HCT116 (cell line): ENCODE measurements around the gene VEPH1. TPM values are rescaled to one million over a fixed set of nuclear protein-coding genes. Genes with fewer than 3 reads are reported as not detected.

ENCODE experiments used
- ATAC-seq: fragments of 200-7000 bp; cut with Tn5 transposase; 2 replicates; pipeline ENCODE4 v1.9.1; 2020; ENCODE audit warnings: mild to moderate bottlenecking, moderate library complexity
- BruUV-seq: library from RNA; stranded (reverse); fragments of 400-500 nt; replicated peaks from 2 replicates; lab custom pipeline; 2021; lab: Mats Ljungman, UMichigan
- CTCF ChIA-PET: fragments of 300-600 bp; sonication (Branson Sonifier 250); formaldehyde crosslinking; loops from one replicate; lab custom pipeline; 2021; ENCODE audit warnings: antibody characterized with exemption; lab: Charles Lee
- POLR2A ChIA-PET: fragments of 300-600, 350-600 bp; sonication (Branson Sonifier 250); formaldehyde crosslinking; loops from one replicate; lab custom pipeline; 2021; ENCODE audit warnings: antibody characterized with exemption; lab: Charles Lee
- RAD21 ChIA-PET, 2 experiments: fragments of 300-600 bp; sonication (Branson Sonifier 250); formaldehyde crosslinking; loops; one replicate each; lab custom pipeline; 2023; ENCODE audit warnings: low total read pairs in 2 of 2; ENCODE audit not compliant: uncharacterized antibody in 2 of 2, unreplicated experiment in 2 of 2, low non-redundant PET in 1 of 2; lab: Charles Lee
- DNase-seq: peaks from one replicate; pipeline ENCODE4 v3.0.0-alpha.2; 2010; ENCODE audit warnings: low read depth, low spot score
- H2AFZ ChIP-seq: fragments of 200-600 bp; shearing (Covaris generic), sonication (generic); 2 replicates; pipeline ENCODE4 v1.6.1; 2017; ENCODE audit warnings: low read depth, mixed run types, mixed read lengths, antibody characterized with exemption, low read length; ENCODE audit not compliant: poor library complexity, severe bottlenecking
- H3K27ac ChIP-seq: 2 replicates; pipeline ENCODE4 v1.5.1; 2012; ENCODE audit warnings: low read depth, low read length
- H3K27me3 ChIP-seq: fragments of 200-600 bp; sonication (generic); 2 replicates; pipeline ENCODE4 v1.6.1; 2016; ENCODE audit warnings: mixed run types, low read length, mixed read lengths; ENCODE audit not compliant: insufficient read depth
- H3K36me3 ChIP-seq, 2 experiments: fragments of 200-500 bp in 1 of 2; fragments of 200-600 bp in 1 of 2; sonication (Bioruptor generic) in 1 of 2; sonication (generic) in 1 of 2; 2 replicates each; pipeline versions ENCODE4 v1.5.1 to v1.6.1; 2014 to 2016; ENCODE audit warnings: low read length in 2 of 2, inconsistent platforms in 1 of 2, mixed read lengths in 1 of 2, mixed run types in 1 of 2; ENCODE audit not compliant: insufficient read depth in 2 of 2, control insufficient read depth in 1 of 2
- H3K4me1 ChIP-seq, 2 experiments: fragments of 200-600 bp in 1 of 2; sonication (generic) in 1 of 2; 2 replicates each; pipeline versions ENCODE4 v1.5.1 to v1.6.1; 2012 to 2017; ENCODE audit warnings: low read length in 2 of 2, inconsistent platforms in 1 of 2, mild to moderate bottlenecking in 1 of 2, mixed read lengths in 1 of 2, mixed run types in 1 of 2, moderate library complexity in 1 of 2; ENCODE audit not compliant: insufficient read depth in 2 of 2, control insufficient read depth in 1 of 2
- H3K4me2 ChIP-seq: fragments of 200-600 bp; sonication (generic); 2 replicates; pipeline ENCODE4 v1.6.1; 2017; ENCODE audit warnings: mixed run types, low read length, mixed read lengths
- H3K4me3 ChIP-seq, 2 experiments: fragments of 200-600 bp in 1 of 2; sonication (generic) in 1 of 2; replicated peaks in 1 of 2; 2 replicates each; pipeline ENCODE4 v1.5.1; 2011 to 2016; ENCODE audit warnings: low read length in 2 of 2, control low read depth in 1 of 2, low read depth in 1 of 2, mild to moderate bottlenecking in 1 of 2, mixed read lengths in 1 of 2, mixed run types in 1 of 2
- H3K79me2 ChIP-seq: fragments of 200-600 bp; sonication (generic); 2 replicates; pipeline ENCODE4 v1.6.1; 2017; ENCODE audit warnings: mild to moderate bottlenecking, mixed run types, low read length, moderate library complexity, mixed read lengths; ENCODE audit not compliant: insufficient read depth
- H3K9ac ChIP-seq: fragments of 200-600 bp; sonication (generic); 2 replicates; pipeline ENCODE4 v1.6.1; 2016; ENCODE audit warnings: low read length, mixed read lengths
- H3K9me2 ChIP-seq: fragments of 200-600 bp; sonication (generic), shearing (Covaris generic); 2 replicates; pipeline ENCODE4 v1.6.1; 2017; ENCODE audit warnings: mixed run types, mild to moderate bottlenecking, moderate library complexity; ENCODE audit not compliant: insufficient read depth
- H3K9me3 ChIP-seq, 2 experiments: fragments of 200-500 bp in 1 of 2; fragments of 200-600 bp in 1 of 2; sonication (Bioruptor generic) in 1 of 2; sonication (generic) in 1 of 2; 2 replicates each; pipeline ENCODE4 v1.6.1; 2014 to 2017; ENCODE audit warnings: low read length in 2 of 2, mixed read lengths in 2 of 2, inconsistent platforms in 1 of 2, low read depth in 1 of 2, mild to moderate bottlenecking in 1 of 2, mixed run types in 1 of 2, moderate library complexity in 1 of 2; ENCODE audit not compliant: control insufficient read depth in 1 of 2, insufficient read depth in 1 of 2
- H4K20me1 ChIP-seq: fragments of 200-600 bp; sonication (generic), shearing (Covaris generic); 2 replicates; pipeline ENCODE4 v1.6.1; 2017; ENCODE audit warnings: mixed run types, mild to moderate bottlenecking, moderate library complexity; ENCODE audit not compliant: insufficient read depth
- CBX3 ChIP-seq: IDR thresholded peaks from 2 replicates; pipeline ENCODE4 v1.6.1; 2012; ENCODE audit warnings: low read depth
- CEBPB ChIP-seq: IDR thresholded peaks from 2 replicates; pipeline ENCODE4 v1.6.1; 2012; ENCODE audit warnings: low read depth
- EGR1 ChIP-seq: IDR thresholded peaks from 2 replicates; pipeline ENCODE4 v1.6.1; 2012; ENCODE audit warnings: low read depth
- ELF1 ChIP-seq: IDR thresholded peaks from 2 replicates; pipeline ENCODE4 v1.6.1; 2012; ENCODE audit warnings: low read depth, borderline replicate concordance
- EZH2 ChIP-seq: fragments of 200-600 bp; sonication (generic); IDR thresholded peaks from 2 replicates; pipeline ENCODE4 v1.6.1; 2017; ENCODE audit warnings: antibody characterized with exemption, mixed run types
- MAX ChIP-seq: IDR thresholded peaks from 2 replicates; pipeline ENCODE4 v1.6.1; 2012
- POLR2AphosphoS5 ChIP-seq: IDR thresholded peaks from 2 replicates; pipeline ENCODE4 v1.6.1; 2011; ENCODE audit warnings: mild to moderate bottlenecking, low read depth, low read length, moderate library complexity
- REST ChIP-seq: IDR thresholded peaks from 2 replicates; pipeline ENCODE4 v1.6.1; 2012; ENCODE audit warnings: low read depth
- SIN3A ChIP-seq: IDR thresholded peaks from 2 replicates; pipeline ENCODE4 v1.6.1; 2012; ENCODE audit warnings: low read depth
- SP1 ChIP-seq: IDR thresholded peaks from 2 replicates; pipeline ENCODE4 v1.6.1; 2012; ENCODE audit warnings: low read depth
- TCF7L2 ChIP-seq: IDR thresholded peaks from 2 replicates; pipeline ENCODE4 v1.7.0; 2011; ENCODE audit warnings: borderline replicate concordance, inconsistent platforms; ENCODE audit not compliant: insufficient read depth, insufficient read length; ENCODE audit errors: extremely low read depth
- YY1 ChIP-seq: IDR thresholded peaks from 2 replicates; pipeline ENCODE4 v1.6.1; 2011; ENCODE audit warnings: low read length, low read depth, moderate library complexity, mild to moderate bottlenecking; ENCODE audit not compliant: insufficient replicate concordance; ENCODE audit errors: extremely low read depth
- ZBTB33 ChIP-seq: IDR thresholded peaks from 2 replicates; pipeline ENCODE4 v1.6.1; 2011; ENCODE audit warnings: mild to moderate bottlenecking, low read length, moderate library complexity; ENCODE audit not compliant: insufficient replicate concordance; ENCODE audit errors: extremely low read depth
- ZFX ChIP-seq: fragments of 450-650 bp; IDR thresholded peaks from 2 replicates; pipeline ENCODE4 v1.6.1; 2017
- intact Hi-C: fragments of 100-400 bp; cut with micrococcal nuclease; formaldehyde crosslinking; loops from 2 replicates; pipeline ENCODE4 v1.10.0; 2022
- total RNA-seq: library from RNA; stranded (reverse); gene quantifications from one replicate; pipeline ENCODE4 v1.2.1, GENCODE V29; 2021; ENCODE audit not compliant: unreplicated experiment
- TF ChIP-seq, protein P1 (sequence below), 3 experiments: fragments of 200-600 bp in 1 of 3; sonication (generic) in 1 of 3; IDR thresholded peaks in 2 of 3; conservative IDR thresholded peaks in 1 of 3; 2 replicates each; pipeline ENCODE4 v1.5.1; 2012 to 2017; ENCODE audit warnings: low read depth in 2 of 3, low read length in 2 of 3, antibody characterized with exemption in 1 of 3, borderline replicate concordance in 1 of 3, control low read depth in 1 of 3, mild to moderate bottlenecking in 1 of 3, mixed read lengths in 1 of 3, mixed run types in 1 of 3, moderate library complexity in 1 of 3; ENCODE audit not compliant: insufficient read depth in 1 of 3
- TF ChIP-seq, protein P2 (sequence below): IDR thresholded peaks from 2 replicates; pipeline ENCODE4 v1.6.1; 2012

Gene VEPH1
- total RNA-seq, 1 experiment from 2014 or later, result 4.9 TPM

DNA sequence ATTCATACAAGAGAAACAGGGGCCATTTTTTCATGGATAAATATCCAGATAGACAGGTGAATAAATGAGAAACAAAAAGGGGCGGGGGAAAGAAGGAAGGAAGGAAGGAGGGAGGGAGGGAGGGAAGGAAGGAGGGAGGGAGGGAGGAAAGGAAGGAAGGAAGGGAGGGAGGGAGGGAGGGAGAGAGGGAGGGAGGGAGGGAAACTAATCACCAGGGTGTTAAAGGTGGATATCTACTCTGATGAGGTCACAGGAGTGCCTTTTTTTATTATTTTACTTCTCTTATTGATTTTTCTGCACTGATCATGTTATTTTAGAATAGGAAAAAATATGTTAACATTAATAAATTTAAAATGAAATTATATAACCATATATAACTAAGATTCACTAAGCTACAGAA, 10.4 kb upstream of the VEPH1 start:
- DNase-seq (no peak), ATAC-seq (no peak)
- intact Hi-C loops, result no loop called here
- H3K79me2 ChIP-seq, result no peaks in the 10 kb centered on the region
- H4K20me1 ChIP-seq, result no peaks in the 10 kb centered on the region
- H3K9me2 ChIP-seq, result peaks cover 4% of the 10 kb centered on the region; the same call in 1 of the 2 replicates
- no peak overlapping the region for H3K4me2 ChIP-seq
- BruUV-seq, result no TSS peak
- no peaks in the 10 kb centered on the region for H3K9me3 ChIP-seq
- H3K4me1 ChIP-seq, result no peaks in the 10 kb centered on the region
- no peaks in the 10 kb centered on the region for H3K27me3 ChIP-seq
- no peak overlapping the region for H3K4me3 ChIP-seq
- H3K36me3 ChIP-seq, result no peaks in the 10 kb centered on the region
- H2AFZ ChIP-seq, result no peak overlapping the region
- H3K27ac ChIP-seq, result no peak overlapping the region
- ChIA-PET POLR2A (no interaction called here), CTCF (no interaction called here), RAD21 (no interaction called here)
- H3K9ac ChIP-seq, result no peak overlapping the region
- TF ChIP-seq, protein P1, sequence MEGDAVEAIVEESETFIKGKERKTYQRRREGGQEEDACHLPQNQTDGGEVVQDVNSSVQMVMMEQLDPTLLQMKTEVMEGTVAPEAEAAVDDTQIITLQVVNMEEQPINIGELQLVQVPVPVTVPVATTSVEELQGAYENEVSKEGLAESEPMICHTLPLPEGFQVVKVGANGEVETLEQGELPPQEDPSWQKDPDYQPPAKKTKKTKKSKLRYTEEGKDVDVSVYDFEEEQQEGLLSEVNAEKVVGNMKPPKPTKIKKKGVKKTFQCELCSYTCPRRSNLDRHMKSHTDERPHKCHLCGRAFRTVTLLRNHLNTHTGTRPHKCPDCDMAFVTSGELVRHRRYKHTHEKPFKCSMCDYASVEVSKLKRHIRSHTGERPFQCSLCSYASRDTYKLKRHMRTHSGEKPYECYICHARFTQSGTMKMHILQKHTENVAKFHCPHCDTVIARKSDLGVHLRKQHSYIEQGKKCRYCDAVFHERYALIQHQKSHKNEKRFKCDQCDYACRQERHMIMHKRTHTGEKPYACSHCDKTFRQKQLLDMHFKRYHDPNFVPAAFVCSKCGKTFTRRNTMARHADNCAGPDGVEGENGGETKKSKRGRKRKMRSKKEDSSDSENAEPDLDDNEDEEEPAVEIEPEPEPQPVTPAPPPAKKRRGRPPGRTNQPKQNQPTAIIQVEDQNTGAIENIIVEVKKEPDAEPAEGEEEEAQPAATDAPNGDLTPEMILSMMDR (IDR thresholded peaks at IDR 0.05 in 2 of 3, conservative IDR thresholded peaks at IDR 0.05 in 1 of 3; ENCODE audit: borderline replicate concordance in 1 of 3, insufficient read depth in 1 of 3, low read depth in 2 of 3, low read length in 2 of 3), result no peak
- no peak for TF ChIP-seq SIN3A
- no peak for TF ChIP-seq ZFX
- no peak for TF ChIP-seq EGR1
- TF ChIP-seq TCF7L2, result no peak
- TF ChIP-seq YY1, result no peak
- no peak for TF ChIP-seq POLR2AphosphoS5
- no peak for TF ChIP-seq MAX
- no peak for TF ChIP-seq CEBPB
- TF ChIP-seq CBX3, result no peak
- TF ChIP-seq, protein P2, sequence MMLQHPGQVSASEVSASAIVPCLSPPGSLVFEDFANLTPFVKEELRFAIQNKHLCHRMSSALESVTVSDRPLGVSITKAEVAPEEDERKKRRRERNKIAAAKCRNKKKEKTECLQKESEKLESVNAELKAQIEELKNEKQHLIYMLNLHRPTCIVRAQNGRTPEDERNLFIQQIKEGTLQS, result no peak
- TF ChIP-seq ELF1, result no peak
- no peak for TF ChIP-seq REST
- no peak for TF ChIP-seq SP1
- TF ChIP-seq ZBTB33, result no peak
- TF ChIP-seq EZH2, result no peak
